ENCODE measurements around the gene VEGFB.
A peak's percentile ranks its signal among the peaks of the same experiment; 100 is the strongest.
"Not testable (repeated sequence)": the region's sequence is repeated elsewhere in the genome, so short reads cannot be mapped to it uniquely, and the experiment has no call there.

VEGFB gene

GRCh38 chr11:64232182-64232966 lies 2.0 kb upstream of the VEGFB start:
- DNase-seq = no peak

- no peak for DNase-seq
These were observed 1.4 kb upstream of the VEGFB start for GRCh38 chr11:64232967-64233315.

- no peak for DNase-seq
These were observed 429 bp downstream of the VEGFB start for GRCh38 chr11:64234647-64235379.

DNA sequence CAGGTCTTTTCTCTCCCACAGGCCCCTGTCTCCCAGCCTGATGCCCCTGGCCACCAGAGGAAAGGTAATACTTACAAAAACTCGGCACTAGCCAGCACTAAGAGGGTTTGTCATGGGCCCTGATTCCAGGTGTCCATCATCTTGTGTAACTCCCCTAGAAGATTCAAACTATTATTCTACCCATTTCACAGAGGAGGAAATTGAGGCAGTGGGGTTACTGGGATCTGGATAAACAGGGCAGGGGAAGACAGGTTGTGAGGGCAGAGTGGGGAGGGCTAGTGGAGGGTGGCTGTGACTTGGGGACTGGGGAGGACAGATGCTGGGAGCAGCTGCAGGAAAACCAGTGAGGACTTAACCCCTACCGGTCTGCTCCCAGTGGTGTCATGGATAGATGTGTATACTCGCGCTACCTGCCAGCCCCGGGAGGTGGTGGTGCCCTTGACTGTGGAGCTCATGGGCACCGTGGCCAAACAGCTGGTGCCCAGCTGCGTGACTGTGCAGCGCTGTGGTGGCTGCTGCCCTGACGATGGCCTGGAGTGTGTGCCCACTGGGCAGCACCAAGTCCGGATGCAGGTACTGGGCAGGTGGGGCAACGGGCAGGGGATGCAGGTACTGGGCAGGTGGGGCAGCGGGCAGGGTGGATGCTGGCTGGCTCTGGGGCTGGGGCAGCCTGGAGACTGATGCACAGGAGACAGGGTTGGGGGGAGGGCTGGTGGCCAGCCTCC lies 1.2 kb downstream of the VEGFB start:
- no peak for DNase-seq

GRCh38 chr11:64237484-64237951 lies 3.1 kb downstream of the VEGFB start:
- DNase-seq = no peak

DNA sequence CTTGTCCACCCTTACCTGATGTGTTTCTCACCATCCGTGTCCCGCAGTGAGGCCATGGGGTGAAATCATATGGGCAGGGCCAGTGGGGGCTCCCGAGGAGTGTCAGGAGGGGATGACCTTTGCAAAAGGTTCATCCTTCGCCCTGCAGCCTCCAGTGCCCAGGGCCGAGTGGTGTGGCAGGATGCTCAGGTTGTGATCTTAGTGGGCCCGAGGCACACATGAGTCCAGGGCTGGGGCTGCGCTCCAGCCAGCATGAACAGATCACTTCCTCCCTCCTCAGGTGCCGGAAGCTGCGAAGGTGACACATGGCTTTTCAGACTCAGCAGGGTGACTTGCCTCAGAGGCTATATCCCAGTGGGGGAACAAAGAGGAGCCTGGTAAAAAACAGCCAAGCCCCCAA lies 3.7 kb downstream of the VEGFB start:
- DNase-seq = no peak

DNA sequence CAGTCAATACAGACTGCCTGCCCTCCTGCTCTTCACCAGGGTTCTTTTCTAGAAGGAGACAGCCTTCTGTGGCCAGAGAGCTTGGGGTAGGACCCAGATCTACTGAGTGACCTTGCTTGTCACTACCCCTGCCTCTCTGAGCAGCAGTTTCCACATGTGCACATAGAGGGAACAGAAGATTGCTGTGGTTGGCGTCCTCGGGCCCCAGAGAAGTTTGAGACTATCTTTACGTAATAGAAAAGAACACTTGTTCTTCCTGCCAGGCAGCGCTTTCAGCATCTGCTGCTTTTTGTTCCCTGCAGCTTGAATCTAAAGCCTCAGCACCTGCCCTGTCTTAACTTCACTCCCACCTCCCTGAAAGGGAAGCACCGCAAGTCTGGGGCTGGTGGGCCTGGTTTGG lies 4.6 kb downstream of the VEGFB start:
- DNase-seq = no peak

DNA sequence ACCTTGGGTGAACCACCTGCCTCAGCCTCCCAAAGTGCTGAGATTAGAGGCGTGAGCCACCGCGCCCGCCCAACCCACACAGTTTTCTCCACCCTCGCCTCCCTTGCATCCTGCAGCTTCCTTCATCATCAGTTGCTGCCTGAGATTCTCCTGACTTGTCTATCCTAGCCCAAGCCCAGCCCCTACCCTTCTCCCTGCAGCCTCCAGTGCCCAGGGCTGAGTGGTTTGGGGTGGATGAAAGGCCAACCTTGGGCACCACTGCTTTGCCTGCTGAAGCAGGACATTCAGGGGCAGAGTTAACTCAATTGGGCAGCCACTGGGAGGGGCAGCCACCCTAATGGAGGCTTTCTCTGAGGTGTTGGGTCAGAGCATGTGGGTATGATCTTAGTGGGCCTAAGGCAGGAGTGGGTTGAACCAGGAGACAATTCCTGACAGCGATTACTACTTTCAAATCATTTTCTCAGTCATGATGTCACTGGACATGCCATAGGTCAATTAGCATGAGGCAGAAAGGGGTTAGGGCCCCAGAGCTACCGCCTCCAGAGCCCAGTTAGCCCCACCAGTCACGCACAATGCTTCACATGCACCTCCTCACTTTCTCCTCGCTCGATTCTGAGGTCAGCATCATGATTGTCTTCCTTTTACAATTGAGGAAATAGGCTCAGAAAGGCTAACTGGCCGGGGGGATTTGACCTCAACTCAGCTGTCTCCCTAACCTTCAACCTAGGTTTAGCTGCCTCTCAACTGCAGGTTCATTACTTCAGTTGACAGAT lies 5.5 kb downstream of the VEGFB start:
- DNase-seq = no peak

DNA sequence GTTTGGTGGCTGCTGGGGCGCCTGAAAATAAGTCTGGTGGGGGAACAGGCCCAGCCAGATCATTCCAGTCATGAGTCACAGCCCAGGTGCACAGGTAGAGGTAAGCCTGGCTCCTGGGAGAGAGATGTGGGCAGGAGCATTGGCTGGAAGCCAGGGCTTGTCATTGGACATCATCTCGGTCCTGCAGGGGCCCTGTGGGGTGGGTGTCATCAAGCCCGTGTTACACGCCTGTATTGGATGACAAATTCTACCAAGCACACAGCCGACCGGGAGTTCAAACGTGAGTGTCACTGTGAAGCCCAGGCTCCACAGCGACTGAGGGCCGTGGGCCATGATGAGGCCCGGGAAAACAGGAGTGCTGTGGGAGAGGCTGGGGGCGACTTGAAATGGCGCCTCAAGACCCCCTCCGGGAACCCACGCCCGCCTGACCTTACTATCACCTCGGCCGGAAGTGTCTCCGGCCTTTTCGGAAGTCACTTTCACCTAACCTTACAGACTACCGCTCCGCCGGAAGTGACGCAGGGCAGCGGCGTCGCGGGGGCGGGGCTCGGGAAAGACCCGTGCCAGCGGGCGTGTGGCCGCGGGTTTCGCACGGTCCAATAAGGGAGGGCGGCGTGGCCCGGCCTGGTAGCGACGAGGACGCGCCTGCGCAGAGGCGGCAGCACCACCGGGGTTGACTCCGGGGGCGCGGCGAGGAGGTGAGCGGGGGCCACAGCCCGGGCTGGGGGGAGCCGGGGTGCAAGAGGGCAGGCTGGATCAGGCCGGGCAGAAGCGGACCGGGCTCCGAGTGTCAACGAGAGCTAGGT lies 6.3 kb downstream of the VEGFB start, which contains the start of gene FKBP2:
Gene FKBP2 (plus strand): TSS at position 661 of the 806 bp plus-strand sequence. CDS start 1,293 bp downstream, outside the sequence.
- DNase-seq = peak; percentile 98

GRCh38 chr11:64241241-64241490 lies 6.8 kb downstream of the VEGFB start:
- DNase-seq = peak; percentile 100

- DNase-seq = peak; percentile 39
These were observed 7.3 kb downstream of the VEGFB start for GRCh38 chr11:64241491-64242374.

DNA sequence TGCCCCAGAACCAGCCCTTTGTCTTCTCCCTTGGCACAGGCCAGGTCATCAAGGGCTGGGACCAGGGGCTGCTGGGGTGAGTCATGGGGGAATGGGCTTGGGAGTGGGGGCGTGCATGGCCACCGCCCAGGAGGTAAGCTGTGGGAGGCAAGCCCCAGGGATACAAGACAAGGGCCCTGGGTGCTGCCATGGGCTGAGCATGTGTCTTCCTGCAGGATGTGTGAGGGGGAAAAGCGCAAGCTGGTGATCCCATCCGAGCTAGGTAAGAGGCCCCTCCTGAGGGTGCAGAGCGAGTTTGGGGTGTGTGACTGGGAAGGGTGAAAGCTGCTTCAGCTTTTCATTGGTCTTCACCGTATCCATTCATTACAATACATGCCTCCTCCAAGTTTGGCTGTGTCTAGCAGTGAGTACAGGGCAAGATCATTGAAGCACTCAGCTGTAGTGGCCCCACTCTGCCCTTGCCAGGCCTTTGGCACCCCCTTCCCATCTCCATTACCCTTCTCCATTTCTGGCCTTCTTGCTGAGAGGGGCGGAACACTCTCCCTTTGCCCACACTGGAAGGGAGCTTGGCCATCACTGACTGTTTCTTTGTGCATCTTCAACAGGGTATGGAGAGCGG lies 9.0 kb downstream of the VEGFB start:
- no peak for DNase-seq

GRCh38 chr11:64244107-64244506 lies 9.7 kb downstream of the VEGFB start:
- DNase-seq = no peak

DNA sequence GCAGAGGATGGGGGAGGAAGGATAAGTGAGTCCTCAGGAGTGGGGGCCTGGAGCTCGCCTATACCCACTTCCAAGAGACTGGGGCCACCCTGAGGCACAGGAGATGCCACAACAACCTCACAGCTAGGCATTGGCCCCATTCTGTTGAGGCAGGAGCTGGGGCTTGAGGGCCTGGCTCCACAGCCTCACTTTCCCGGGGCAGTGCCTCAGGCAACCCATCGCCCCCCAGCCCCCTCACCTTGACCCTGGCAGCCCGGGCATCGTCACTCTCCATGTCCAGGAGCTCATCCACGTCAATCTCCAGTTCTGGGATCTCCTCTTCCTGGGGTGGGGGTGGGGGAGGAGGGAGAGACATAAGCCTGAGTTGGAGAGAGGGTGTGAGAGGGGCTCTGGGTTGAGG lies 10.6 kb downstream of the VEGFB start:
- no peak for DNase-seq

- no peak for DNase-seq
These were observed 11.0 kb downstream of the VEGFB start for GRCh38 chr11:64245401-64245796.

GRCh38 chr11:64245797-64246620 lies 11.6 kb downstream of the VEGFB start:
- DNase-seq = peak; percentile 77

- not testable (repeated sequence) for DNase-seq
These were observed 12.2 kb downstream of the VEGFB start for GRCh38 chr11:64246621-64246870.

- DNase-seq = peak; percentile 90
These were observed 12.7 kb downstream of the VEGFB start, which contains the start of gene PPP1R14B for GRCh38 chr11:64246871-64247728. TSS of gene PPP1R14B (minus strand) at chr11:64246943. CDS start at chr11:64246673, 270 bp downstream.
